Ramos (cell line): ENCODE results near the gene CCDC61.

ENCODE experiments used
- in situ Hi-C: fragments of 300-500 bp; cut with MboI; formaldehyde crosslinking; loops from one replicate; pipeline ENCODE4 v1.14.3; 2022; ENCODE audit warnings: low sequenced_read_pairs; ENCODE audit not compliant: unreplicated experiment

Gene CCDC61

DNA sequence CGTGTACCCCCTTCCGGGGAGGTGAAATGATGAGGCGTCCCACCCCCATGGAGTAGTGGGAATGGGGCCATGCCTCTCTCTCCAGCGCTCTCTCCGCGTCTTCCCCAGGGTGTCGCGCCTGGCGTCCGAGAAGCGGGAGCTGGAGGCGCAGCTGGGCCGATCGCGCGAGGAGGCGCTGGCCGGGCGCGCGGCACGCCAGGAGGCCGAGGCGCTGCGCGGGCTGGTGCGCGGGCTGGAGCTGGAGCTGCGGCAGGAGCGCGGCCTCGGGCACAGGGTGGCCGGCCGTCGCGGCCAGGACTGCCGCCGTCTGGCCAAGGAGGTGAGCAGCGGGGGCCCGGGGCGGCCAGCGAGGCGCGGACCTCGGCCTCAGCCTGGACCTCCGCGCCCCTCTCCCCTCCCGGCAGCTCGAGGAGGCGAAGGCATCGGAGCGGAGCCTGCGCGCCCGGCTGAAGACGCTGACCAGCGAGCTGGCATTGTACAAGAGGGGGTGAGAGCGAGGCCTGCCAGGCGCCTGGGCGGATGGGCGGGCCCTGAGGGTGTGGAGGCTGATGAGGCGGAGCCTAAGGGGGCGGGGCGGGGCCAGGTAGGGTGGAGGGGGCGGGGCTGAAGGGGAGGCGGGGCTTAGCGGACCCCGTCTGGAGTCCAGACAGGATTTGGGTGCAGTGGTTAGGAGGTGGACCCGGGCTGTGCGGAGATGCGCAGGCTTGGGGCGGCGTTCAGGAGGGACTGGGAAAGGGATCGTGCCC lies 19.8 kb downstream of the CCDC61 start:
- in situ Hi-C loops = no loop called here

DNA sequence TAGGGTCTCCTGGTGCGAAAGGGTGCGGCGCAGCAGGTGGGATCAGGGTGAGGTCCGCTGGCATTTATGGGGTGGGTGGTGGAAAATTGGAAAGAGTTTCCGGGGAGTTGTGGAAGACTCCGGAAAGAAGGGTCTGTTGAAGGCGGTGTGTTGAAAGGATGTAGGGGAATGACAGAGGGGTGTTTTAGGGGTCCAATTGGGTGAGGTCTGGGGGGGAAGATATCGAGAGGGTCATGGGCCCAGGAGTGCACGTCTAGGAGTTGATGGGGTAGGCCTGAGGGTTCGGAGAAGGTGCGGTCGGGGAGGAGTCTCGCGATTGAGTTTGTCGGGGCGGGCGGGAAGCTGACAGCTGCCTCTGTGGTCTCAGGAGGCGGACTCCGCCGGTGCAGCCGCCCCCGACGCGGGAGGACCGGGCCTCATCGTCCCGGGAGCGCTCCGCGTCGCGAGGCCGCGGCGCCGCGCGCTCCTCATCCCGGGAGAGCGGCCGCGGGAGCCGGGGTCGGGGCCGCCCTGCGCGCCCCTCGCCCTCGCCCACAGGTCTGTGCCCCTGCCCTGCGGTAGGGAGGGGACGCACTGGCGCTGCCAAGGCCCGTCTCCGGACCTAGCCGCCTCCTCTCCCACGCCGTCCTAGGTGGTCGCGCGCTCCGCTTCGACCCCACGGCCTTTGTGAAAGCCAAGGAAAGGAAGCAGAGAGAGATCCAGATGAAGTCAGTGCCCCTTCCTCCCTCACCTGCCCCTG lies 20.6 kb downstream of the CCDC61 start:
- in situ Hi-C loops = no loop called here

DNA sequence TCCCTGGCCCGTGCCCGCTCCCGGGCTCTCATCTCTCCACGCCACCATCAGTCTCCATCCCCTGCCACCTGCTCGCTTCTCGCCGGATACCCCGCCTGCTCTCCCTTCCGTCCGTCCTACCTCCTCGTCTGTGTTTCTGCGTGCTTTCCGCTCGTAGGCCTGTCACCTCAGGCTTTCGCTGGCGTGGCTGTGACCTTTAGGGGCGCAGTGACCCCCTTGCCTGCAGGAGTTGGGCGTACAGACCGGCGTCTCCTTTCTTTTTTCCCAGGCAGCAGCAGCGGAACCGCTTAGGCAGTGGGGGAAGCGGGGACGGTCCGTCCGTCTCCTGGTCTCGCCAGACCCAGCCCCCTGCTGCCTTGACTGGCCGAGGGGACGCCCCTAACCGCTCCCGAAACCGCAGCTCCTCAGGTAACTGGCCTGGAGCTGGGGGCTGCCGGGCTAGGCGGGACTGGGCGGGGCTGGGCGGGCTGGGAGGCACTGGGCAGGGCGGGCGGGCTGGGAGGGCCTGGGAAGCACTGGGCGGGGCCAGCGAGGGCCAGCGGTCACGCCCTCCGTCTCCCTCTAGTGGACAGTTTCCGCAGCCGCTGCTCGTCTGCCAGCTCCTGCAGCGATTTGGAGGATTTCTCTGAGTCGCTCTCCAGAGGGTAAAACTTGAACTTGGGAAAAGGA lies 21.3 kb downstream of the CCDC61 start:
- in situ Hi-C loops = no loop called here

DNA sequence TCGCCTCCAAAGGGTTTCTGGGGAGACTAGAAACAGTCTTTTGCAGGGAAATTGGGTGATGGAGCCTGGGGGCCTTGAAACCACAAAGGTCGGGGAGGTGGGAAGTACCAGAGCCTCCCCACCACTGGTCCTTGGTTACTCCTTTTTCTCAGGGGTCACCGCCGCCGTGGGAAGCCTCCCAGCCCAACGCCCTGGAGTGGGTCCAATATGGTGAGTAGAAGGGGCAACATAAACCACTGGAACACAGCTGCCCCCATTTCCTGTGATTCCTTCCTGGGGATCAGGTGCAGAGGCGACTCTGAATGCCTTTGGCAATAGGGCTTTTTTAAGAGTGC lies 21.8 kb downstream of the CCDC61 start:
- in situ Hi-C loops = no loop called here

DNA sequence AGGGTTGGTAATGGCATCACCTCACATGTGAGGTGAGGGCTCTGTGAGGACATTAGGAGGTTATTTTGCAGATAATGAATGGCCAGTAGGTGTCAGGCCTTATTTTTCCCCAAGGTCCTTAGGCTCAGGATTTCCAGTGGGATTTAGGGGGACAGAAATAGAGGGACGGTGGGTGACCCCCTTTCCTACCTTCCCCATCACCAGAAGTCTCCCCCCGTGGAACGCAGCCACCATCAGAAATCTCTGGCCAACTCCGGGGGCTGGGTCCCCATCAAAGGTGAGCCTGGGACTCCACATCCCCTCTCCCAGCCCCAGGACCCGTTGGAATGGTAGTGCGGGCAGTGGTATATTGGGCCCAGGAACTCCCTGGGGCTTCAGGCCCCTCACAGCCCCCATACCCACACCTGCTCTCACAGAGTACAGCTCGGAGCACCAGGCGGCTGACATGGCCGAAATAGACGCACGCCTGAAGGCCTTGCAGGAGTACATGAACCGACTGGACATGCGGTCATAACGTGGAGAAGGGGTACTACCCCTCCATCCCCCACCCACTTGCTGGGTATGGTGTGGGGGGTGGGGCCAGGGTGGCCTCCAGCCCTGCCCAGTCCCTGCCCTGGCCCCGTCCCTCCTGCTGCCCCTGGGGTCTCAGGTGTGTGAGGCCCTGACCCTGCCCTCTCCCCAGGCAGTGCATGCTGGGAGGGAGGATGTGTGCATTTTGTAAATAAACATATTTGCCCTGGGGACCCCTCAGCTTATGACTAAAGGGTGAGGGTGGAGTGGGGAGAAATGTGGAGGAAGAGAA lies 22.8 kb downstream of the CCDC61 start:
- in situ Hi-C loops = no loop called here

DNA sequence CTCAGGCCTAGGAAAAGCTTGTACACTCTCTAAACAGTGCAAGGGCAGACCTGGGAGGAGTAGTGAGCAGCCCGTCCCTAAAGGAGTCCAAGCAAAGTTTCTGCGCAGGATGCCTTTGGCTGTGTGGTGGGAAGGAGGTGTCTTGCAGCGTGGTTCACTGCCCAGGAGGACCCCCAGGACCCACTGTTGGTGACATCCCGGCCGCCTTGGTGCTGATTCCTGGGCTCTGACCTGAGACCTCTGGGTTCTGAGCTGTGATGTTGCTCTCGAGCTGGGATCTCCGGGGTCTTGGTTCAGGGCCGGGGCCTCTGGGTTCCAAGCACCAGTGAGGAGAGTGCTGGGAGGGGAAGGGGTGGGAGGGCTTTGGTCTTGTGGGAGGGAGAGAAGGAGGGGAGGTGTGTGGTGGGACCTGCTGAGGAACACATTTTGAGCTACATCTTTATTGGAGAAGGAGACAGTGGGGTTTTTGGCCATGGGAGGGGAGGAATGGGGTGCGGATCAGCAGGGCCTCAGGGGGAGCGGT lies 23.5 kb downstream of the CCDC61 start:
- in situ Hi-C loops = no loop called here

DNA sequence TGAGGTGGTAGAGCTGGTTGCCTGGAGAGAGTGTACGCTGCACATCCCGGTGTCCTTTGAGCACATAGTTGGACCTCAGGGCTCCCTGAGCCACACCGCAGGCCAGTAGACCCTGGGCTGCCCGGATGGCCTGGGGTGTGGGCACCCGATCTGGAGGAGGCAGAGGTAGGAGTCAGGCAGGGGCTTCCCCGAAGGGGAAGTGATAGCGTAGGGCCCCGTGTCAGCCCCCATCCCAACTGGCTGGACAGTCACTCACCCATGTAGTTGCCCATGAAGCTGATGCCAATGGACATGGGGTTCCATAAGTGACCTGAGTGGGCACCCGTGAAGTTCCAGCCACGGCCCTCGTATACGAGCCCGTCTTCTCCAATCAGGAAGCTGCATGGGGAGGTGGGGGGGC lies 24.0 kb downstream of the CCDC61 start:
- in situ Hi-C loops = no loop called here

DNA sequence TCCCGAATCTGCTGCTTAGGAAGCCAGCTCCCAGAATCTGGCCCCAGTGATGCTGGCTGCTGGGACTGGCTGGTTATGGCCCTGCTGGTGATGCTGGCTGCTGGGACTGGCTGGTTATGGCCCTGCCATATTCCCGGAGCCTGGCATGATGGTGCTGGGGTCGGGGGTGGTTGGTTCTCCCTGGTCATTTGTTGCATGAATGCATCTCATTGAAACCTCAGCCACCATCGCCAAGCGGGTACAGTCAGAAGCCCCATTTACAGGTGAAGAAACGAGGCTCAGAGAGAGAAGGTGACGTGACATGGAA lies 25.5 kb downstream of the CCDC61 start:
- in situ Hi-C loops = no loop called here

DNA sequence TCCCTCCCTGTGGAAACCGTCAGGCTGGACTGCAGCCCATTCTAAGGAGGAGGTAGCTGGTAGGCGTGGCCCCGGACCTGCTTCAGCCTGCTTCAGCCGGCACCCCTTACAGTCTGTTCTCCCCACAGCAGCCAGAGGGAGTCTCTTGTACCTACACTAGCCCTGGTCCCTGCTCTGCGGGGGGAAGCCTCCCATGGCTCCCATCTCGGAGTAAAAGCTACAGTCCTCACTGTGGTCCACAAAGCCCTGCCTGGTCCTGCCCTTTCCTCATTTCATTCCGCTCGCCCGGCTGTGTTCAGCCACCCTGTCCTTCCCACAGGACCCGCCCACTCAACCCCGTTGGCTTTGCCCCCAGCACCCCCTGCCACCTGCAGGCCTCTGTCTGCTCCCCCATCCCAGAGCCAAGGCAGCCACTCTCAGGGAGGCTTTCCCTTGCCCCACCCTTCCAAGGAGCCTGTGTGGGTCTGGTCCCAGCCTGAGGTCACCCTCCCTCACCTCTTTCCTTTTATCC lies 26.3 kb downstream of the CCDC61 start:
- in situ Hi-C loops = no loop called here

DNA sequence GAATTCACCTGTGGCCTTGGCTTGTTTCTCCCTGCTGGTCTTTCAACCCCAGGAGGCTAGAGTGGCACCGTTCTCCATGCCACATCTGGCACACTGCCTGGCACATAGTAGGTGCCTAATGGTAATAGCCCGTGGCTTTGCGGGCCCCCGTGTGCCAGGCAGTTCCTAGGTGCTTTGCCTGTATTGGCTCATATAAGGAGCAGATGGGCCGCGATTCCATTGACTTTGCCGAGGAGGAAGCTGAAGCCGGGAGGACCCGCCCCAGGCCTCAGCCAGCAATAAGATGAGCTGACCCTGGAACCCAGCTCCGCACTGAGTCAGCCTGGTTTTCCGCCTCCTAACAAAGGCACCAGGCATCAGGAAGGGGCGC lies 26.8 kb downstream of the CCDC61 start:
- in situ Hi-C loops = no loop called here

DNA sequence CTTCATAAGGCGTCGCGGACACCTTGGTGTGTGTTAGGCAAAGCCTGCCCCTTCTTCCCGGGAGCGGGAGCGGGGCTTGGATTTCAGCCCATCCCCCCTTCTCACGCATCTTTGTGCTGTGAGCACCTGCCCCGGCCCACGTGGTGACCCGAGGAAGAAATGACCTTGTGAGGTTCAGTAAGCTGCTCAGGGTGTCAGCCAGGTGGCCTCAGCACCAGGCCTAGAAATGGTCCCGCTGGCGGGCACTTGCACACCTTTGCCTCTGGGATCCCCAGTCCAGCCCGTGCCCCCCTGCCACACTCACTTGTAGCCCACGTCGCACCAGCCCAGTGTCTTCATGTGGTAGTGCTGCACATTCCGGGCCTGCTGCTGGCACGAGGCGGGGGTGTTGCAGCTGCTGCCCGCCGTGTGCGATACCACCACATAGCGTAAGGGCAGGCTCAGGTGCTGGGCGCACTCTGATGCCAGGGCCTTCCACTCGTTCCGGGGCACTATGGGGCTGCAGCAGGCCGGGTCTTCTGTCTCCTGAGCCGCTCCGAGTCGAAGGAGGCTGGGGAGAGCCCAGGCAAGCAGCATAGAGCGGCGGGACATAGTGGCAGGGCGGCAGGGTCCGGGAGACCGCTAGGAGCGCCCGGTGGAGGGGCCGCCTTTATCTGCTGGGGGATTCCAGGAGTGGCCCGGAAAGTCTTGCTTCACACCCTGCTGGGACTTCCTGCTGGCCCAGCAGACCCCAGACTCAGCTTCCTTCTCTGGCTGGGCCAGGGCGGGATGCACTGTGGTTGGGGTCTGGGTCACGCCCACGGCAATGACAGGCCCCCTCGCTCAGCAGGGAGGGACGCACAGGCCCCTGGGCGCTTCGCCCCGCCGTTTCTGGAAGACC lies 27.4 kb downstream of the CCDC61 start, which contains the start of gene PGLYRP1:
Gene PGLYRP1, minus strand, starts transcription at position 623 of the 880 bp plus-strand sequence. Its CDS starts 32 bp downstream, at position 591.
- in situ Hi-C loops = no loop called here

DNA sequence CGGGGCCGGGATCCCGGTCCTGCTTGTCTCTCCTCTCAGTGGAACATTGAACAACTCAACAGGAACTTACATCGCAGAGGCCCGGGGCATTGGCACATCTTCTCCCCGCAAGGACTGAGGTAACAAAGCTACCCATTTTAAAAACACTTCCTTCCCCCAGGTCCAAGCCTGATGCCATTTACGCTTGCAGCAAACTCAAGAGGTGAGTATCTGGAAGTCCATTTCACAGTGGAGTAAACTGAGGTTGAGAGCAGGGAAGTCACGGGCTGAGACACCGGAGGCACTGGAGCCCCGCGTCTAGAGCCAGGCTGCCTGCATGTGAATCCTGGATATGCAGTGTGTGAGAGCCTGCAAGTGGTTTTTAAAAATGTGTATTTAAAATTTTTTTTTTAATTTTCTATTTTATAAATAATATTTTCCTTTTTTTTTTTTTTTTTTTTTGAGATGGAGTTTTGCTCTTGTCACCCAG lies 28.1 kb downstream of the CCDC61 start:
- in situ Hi-C loops = no loop called here

DNA sequence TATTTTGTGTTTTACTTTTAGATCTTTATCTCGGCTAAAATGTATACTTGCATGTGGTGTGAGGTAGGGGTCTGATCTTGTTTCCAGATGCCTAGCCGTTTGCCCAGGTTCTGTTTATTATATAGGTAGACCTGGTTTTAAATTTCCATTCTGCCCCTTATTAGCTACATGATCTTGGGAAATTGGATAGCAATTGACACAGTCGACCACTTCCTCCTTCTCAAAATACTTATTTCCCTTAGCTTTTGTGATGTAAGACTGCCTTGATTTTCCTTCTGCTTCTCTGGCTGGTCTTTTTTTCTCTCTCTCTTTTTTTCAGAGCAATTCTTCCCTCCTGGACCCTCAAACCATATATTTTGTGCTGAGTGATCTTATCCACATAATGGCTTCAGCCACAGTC lies 30.6 kb downstream of the CCDC61 start:
- in situ Hi-C loops = no loop called here

DNA sequence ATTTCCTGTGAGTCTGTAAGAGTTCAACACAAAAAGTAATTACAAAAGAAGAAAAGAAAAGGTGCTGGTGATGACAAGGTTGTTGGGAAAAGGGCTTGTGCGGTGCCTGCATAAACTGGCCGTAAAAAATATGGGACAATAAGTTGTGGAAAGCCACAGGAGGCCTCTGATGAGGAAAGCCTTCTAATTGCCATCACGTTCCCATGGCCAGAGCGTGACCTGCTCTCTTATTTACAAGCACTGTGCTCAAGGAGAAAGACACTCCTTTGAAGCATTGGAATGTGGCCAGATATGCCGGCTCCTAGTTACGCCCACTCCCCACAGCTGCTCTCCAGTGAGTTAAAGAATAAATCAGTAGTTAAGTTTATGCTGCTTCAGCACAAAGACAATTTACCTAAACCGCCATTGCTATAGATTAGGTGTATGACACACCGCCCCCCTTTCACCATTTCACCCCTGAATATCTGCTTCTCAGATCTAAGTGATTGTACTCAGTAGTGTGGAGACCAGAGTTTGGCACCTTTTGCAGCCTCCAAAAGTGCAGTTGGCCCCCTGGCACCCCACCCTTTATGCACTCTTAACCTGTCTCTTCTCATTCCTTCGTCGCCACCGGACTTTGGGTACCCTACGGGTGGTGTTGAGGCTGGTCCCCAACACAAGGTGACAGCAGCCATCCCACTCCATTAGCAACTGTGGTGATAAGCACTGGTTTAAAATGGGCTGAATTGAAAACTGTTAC lies 35.7 kb downstream of the CCDC61 start:
- in situ Hi-C loops = no loop called here

DNA sequence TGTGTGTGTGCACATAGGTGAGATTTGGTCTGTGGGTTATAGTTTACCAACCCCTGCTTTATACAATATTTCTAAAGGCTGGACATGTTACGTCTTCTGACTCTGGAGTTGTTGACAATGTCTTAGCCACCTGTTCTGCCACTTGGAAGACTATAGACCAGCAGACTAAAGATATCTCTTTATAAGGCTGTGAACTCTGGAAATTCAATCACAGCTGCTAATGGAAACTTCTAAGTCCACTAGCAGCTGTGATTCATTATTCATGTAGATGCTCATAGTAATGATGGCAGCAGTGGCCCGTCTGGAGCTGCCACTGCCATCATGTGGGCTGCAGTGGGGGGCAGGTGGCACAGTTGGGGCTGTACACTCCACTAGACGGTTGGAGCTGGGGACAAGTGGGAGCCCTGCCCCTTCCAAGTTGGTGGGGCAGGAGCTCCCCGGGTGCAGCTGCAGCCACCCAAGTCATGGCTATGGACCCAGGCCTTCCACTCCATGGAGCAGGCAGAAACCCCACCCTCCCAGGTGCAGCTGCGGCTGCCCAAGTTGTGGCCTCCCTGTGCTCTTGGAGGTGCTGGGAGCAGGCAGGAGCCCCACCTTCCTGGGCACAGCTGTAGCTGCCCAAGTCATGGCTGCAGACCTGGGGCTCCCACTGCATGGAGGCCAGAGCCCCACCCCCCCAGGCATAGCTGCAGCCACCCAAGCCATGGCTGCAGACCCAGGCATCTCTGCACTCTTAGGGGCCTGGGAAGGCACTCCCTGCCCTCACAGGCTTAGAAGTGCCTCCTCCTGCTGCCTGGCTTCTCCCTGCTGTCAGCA lies 36.7 kb downstream of the CCDC61 start:
- in situ Hi-C loops = no loop called here

DNA sequence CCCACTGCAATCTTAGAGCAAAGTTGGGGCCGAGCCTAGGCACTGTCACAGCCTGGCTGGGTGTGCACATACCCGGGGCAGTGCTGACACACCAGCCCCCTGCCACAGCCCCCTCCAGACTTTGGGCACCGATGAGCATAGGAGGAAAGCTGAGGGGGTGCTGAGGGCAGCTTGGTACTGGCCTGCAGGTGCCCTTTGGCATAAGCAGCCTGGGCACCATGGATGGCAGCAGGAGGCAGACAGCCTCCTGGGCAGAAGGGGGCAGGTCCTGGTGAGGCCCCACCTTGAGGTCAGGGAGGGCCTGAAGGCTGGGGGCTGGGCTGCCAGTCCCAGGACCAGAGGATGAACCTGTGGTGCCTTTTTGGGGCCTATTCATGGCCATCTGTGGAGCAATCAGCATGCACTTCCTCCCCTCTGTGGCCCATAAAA lies 37.3 kb downstream of the CCDC61 start:
- in situ Hi-C loops = no loop called here

DNA sequence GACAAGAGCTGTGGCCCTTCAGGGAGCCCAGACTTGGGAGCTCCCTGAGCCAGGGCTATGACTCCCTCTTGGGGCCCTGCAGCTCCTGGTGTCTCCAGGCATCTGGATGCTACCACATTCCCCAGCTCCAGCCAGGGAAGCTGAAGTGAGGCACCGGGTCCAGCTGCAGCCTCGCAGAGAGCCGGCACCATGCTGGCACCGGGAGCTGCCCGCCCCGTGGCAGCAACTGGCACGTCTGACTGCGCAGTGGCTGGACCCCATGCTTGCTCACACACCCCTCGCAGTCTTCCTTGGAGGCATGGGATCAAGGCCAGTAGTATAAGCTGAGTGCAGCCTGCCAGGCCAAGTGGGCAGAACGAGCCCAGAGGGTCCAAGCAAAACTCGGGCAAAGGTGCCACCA lies 38.1 kb downstream of the CCDC61 start:
- in situ Hi-C loops = no loop called here

DNA sequence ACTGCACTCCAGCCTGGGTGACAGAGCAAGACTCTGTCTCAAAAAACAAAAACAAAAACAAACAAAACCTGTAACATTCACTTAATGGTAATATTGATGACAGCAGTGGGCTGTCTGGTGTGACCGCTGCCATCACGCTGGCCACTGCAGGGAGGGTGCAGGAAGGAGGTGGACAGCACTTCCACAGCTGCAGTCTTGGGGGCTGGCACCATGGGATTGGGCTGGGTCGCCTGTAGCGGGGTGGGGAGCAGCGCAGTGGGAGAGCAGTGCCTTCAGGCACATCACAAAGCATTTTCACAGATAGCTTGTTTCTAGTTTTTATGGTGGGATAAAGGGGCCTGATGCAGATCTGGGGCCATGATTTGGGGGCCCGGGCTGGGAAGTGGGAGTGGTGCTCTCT lies 40.3 kb downstream of the CCDC61 start:
- in situ Hi-C loops = no loop called here
